HG02981 (cell line): ENCODE measurements around the gene FOXP1.

ENCODE experiments used
- ATAC-seq: cut with Tn5 transposase; IDR thresholded peaks from one replicate; pipeline ENCODE4 v1.9.1; 2021; ENCODE audit warnings: mild to moderate bottlenecking, moderate library complexity; ENCODE audit not compliant: unreplicated experiment

Gene FOXP1

GRCh38 chr3:71511037-71511436 is 72.5 kb downstream of the FOXP1 start:
- no peak for ATAC-seq

DNA sequence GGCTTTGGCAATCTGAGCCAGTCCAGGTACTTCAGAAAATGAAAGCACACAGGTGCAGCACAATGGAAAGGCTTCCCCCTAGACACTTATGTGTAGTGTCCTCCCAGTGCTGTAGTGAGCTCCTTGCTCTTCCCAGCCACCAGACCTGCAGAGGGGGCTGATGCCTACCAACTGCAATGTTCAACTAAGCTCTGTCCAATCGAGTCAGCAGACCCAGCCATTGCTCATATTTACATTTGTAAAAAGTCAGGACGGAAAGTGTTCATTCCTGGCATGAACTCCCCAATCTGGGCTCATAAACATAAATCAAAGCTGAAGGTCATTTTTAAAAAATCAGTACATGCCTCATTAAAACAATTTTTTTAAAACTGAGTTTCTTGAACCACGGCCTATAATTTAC is 73.0 kb downstream of the FOXP1 start:
- no peak for ATAC-seq

DNA sequence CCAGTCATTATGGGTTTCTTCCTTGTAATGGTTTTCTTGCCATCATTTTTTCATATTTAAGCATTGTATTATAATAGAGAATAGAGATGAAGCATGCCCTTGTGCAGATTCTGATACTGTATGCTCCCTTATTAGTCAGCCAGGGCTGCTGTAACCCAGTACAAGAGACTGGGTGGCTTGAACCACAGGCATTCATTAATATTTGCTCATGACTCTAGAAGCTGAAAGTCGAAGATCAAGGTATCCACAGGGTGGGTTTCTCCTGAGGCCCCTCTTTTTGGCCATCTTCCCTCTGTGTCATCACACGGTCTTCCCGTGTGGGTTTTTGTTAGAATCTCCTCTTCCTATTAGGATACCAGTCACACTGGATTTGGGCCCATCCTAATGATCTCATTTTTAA is 74.5 kb downstream of the FOXP1 start:
- no peak for ATAC-seq

GRCh38 chr3:71505767-71506350 is 77.7 kb downstream of the FOXP1 start:
- no peak for ATAC-seq

DNA sequence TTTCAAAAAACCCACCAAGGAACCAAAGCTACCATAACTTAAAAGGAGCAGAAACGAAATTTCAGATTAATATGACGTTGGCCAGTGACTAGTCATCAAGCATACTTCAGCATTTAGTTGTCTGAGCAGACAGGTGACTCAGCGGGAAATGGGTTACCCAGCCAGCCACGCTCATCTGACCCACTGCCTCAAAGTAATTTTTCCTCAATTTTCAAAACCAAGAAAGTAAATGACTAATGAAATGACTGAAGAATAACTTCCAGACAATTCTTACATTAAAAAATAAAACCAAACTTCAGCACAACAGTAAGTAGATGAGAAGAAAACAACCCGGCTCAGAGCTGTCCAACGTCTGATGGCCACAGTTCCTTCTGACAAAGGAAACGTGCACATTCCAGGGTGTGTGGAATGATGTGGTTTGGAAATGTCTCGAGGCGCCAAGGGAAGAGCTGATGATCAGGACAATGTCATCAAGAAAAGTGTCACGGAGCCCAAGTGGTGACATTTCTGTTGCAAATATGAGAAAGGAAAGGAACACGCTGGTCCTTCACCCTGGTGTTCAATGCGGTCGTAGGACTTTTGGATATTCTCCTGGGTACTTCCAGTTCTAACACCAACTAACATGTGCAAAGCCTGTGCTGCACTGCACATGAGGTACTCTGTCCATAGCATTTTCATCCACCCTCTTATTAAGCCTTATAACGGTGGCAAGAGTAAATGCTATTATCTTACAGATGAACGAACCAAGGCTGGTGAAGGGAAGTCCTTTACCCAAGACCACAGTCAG is 79.1 kb downstream of the FOXP1 start:
- no peak for ATAC-seq

- no peak for ATAC-seq
Measured at GRCh38 chr3:71503525-71504249, 79.8 kb downstream of the FOXP1 start.

- no peak for ATAC-seq
Measured at GRCh38 chr3:71502066-71502625, 81.4 kb downstream of the FOXP1 start.

DNA sequence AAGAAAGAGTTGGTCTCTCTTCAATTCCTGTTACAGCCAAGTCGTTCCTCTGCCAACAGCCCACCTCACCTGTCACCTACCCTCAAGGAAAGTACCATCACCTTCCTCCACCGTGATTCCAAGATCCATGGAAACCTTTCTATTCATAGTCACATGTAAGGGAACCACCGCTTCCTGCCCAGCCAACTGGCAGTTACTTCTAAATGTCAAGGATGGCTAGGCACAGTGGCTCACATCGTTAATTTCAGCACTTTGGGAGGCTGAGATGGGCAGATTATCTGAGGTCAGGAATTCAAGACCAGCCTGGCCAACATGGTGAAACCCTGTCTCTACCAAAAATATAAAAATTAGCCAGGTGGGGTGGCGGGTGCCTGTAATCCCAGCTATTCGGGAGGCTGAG is 82.8 kb downstream of the FOXP1 start:
- no peak for ATAC-seq

- ATAC-seq: no peak
Measured at GRCh38 chr3:71499227-71499876, 84.2 kb downstream of the FOXP1 start.

DNA sequence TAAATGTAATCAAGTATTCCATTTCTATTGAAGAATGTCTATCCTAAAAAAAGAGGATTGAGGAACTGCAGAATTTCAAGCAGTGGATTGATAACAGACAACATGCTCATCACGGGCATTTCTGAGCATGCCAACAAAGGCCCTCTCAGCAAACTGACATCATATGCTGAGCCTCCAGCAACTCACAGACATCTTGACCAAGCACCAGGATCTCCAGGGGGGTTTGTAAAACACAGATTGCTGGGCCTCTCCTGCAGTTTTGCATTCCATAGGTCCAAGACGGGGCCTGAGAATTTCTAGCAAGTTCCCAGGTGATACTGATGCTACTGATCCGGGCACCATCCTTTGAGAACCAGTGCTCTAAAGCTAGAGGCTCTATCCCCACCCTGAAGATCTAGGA is 85.0 kb downstream of the FOXP1 start:
- ATAC-seq: no peak

- ATAC-seq: no peak
Measured at GRCh38 chr3:71497971-71498444, 85.5 kb downstream of the FOXP1 start.

DNA sequence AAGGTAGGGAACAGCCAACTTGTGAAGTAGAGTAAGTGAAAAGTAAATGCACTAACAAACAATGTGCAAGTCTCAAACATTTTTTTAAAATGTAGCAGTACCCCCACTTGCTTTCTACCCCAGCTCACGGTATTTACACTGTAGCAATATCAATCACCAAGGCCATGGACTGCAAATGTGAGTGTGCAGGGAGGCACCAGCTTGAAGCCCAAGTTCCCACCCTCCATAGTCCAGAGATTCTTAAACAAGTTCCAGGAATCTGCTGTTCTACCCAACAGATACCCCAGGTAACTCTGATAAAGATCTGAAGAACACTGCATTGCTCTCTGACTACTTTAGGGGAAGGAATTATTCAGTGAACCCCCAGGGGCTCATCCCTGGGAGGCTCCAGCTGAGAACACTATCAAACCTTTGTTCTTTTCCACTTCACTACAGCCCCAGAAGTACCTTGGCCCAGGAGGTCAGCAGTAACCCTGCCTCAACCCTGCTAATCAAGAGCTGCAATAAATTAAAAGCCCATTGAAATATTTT is 86.1 kb downstream of the FOXP1 start:
- no peak for ATAC-seq

DNA sequence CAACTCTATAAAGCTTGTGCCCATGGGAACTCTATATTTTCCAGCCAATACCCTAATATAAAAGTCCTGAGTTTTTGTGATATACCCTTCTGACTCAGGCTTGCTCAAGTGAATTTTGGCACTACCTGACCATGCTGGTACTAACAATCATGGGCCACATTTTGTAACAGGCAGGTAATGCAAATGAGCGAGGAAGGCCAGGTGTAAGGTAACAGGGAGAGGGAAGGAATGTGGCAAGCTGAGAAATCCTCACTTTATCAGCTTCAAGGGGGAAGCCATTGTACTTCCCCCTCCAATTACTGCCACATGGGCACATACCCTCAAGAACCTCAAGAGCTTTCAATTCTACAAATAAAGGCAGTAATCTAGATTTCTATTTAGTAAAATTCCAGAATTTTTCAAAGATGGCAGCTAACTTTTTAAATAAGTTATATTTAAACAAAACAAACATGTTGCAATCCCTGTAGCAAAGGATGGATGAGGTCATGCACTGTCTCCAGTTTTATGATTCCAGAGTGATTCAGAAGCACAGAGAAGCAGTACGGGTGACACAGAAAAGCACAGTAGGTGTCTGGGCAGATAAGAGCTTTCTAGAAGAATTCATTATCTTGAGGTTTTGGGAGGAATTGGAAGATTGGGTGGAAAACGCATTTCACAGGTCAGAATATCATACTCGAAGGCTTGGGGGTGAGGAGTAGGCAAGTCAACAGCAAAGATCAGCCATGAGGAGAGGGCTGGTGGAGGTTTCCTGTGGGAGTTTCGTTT is 87.6 kb downstream of the FOXP1 start:
- ATAC-seq: no peak

GRCh38 chr3:71494212-71494611 is 89.3 kb downstream of the FOXP1 start:
- ATAC-seq: no peak

DNA sequence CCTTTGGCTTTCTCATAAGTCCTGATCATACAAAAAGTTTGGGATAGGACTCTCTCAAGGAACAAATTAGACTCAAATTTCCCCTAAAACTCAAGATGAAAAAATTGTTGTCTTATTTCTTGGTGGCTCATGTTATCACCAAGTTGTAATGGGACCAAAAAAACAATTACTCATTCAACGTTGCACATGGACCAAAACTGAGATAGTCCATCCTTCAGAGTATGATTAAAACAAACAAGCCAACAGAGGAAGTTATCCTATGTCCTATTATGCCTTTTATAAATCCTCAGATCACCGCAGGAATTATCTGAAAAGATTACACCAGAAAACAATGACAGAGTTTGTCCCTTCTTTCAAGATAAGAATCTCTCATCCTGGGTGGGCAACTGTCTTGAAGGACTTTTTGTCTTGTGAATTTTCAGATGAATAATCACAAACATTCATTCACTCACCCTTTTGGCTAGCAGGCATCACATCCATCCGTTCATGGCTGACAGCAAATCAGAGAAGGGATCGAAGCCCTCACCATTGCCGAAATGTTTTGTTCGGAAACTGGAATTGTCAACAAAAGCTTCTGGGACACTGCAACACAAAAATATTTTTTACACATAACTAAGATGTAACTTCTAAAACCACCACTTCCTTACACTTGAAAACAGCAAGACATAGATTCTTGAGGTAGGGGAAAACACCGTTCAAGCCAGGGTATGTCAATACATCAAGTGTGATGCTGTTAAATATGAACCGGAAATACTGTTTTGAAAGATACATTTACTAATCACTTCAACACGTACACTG is 90.4 kb downstream of the FOXP1 start:
- no peak for ATAC-seq

GRCh38 chr3:71492566-71492965 is 91.0 kb downstream of the FOXP1 start:
- no peak for ATAC-seq

GRCh38 chr3:71491154-71491752 is 92.3 kb downstream of the FOXP1 start:
- no peak for ATAC-seq

GRCh38 chr3:71490692-71491091 is 92.8 kb downstream of the FOXP1 start:
- no peak for ATAC-seq

GRCh38 chr3:71489315-71489761 is 94.2 kb downstream of the FOXP1 start:
- ATAC-seq: no peak
